Thoracic aorta (tissue), 2 donors: ENCODE data around the gene PRMT7. TPM values are rescaled to one million over a fixed set of nuclear protein-coding genes. Genes with fewer than 3 reads are reported as not detected.

Source experiments
- ATAC-seq: fragments of 150-250 bp; one replicate; pipeline ENCODE4 v1.8.0; 2017; ENCODE audit warnings: low read depth; ENCODE audit not compliant: insufficient number of reproducible peaks, low FRiP score
- DNase-seq: peaks from one replicate; pipeline ENCODE4 v3.0.0-alpha.2; 2020; ENCODE audit warnings: low spot score
- H3K27ac ChIP-seq, 2 donors: fragments of 200-600 bp; sonication (generic); 1 replicate in 1 of 2; 2 replicates in 1 of 2; pipeline ENCODE4 v1.5.1; 2016; ENCODE audit warnings: mild to moderate bottlenecking in 2 of 2, moderate library complexity in 2 of 2
- H3K27me3 ChIP-seq: fragments of 200-600 bp; sonication (generic); replicated peaks from 2 replicates; pipeline ENCODE4 v1.6.0; 2016; ENCODE audit warnings: mild to moderate bottlenecking; ENCODE audit not compliant: insufficient read depth
- H3K36me3 ChIP-seq: fragments of 200-600 bp; sonication (generic); one replicate; pipeline ENCODE4 v1.5.1; 2016
- H3K4me1 ChIP-seq, 2 donors: fragments of 200-600 bp; sonication (generic); 1 replicate in 1 of 2; 2 replicates in 1 of 2; pipeline versions ENCODE4 v1.5.1 to v1.6.0; 2016; ENCODE audit warnings: low read depth in 2 of 2, mild to moderate bottlenecking in 1 of 2; ENCODE audit not compliant: control insufficient read depth in 1 of 2
- H3K4me3 ChIP-seq: fragments of 200-600 bp; sonication (generic); 2 replicates; pipeline ENCODE4 v1.5.1; 2016; ENCODE audit warnings: mild to moderate bottlenecking
- H3K9me3 ChIP-seq: fragments of 200-600 bp; sonication (generic); 2 replicates; pipeline ENCODE4 v1.5.1; 2016
- total RNA-seq, 2 donors: library from RNA; depleted of rRNA; stranded (reverse); fragments of >200 nt; gene quantifications; one replicate each; pipeline versions ENCODE4 v1.1.0 to v1.2.3, GENCODE V29; 2016
- TF ChIP-seq, protein P1 (sequence below): fragments of 200-600 bp; sonication (generic); IDR thresholded peaks from one replicate; pipeline ENCODE4 v1.5.1; 2019; ENCODE audit warnings: antibody characterized with exemption

PRMT7 gene
- total RNA-seq, 2 donors from 2014 or later = 46.6 to 74.2 TPM

DNA sequence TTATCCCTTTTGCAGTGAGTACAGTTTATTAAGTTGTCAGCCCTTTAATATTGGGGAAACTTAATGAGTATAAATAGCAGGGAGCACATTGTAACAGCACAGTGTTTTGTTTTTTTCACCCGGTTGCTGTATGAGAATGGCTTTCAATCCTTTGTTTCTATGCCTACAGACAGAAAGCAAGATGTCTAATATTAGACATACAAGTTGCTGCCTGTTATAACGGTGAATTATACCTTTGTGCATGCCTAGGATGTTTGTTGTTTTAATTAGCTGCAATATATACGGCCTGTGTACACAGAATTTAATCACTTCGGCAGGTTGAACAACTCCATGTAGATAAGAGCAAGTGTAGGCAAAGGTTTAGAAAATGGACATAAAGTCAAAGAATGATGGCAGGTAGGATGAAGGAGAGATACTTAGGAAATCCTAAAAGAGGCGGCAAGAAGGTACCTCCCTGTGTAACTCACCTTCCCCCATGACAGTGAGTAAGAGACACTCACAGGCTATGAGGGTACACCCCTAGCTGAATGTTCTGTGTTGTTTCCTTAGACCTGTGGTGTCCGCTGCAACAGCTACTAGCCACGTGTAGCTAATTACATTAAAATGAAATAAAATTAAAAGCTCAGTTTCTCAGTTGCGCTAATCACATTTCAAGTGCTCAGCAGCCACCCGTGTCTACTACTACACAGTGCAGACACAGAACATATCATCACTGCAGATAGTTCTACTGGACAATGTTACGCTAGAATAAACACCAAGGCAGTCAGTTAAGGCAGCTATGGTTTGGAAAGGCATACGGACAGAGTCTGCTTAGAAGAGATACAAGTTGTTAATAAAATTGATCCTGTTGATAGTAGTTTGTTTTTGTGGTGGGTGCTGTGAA, 11.0 kb upstream of the PRMT7 start:
- no peaks in the 10 kb centered on the region for H3K27me3 ChIP-seq
- H3K9me3 ChIP-seq = no peaks in the 10 kb centered on the region
- DNase-seq (no peak), ATAC-seq (no peak)
- peaks cover 56% of the 10 kb centered on the region for H3K36me3 ChIP-seq
- TF ChIP-seq, protein P1, sequence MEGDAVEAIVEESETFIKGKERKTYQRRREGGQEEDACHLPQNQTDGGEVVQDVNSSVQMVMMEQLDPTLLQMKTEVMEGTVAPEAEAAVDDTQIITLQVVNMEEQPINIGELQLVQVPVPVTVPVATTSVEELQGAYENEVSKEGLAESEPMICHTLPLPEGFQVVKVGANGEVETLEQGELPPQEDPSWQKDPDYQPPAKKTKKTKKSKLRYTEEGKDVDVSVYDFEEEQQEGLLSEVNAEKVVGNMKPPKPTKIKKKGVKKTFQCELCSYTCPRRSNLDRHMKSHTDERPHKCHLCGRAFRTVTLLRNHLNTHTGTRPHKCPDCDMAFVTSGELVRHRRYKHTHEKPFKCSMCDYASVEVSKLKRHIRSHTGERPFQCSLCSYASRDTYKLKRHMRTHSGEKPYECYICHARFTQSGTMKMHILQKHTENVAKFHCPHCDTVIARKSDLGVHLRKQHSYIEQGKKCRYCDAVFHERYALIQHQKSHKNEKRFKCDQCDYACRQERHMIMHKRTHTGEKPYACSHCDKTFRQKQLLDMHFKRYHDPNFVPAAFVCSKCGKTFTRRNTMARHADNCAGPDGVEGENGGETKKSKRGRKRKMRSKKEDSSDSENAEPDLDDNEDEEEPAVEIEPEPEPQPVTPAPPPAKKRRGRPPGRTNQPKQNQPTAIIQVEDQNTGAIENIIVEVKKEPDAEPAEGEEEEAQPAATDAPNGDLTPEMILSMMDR = no peak
- no peak overlapping the region for H3K4me3 ChIP-seq
- H3K4me1 ChIP-seq = peaks cover 0 to 14% of the 10 kb centered on the region in 2 donors
- H3K27ac ChIP-seq = peak overlapping the region; percentile 28 to 40

DNA sequence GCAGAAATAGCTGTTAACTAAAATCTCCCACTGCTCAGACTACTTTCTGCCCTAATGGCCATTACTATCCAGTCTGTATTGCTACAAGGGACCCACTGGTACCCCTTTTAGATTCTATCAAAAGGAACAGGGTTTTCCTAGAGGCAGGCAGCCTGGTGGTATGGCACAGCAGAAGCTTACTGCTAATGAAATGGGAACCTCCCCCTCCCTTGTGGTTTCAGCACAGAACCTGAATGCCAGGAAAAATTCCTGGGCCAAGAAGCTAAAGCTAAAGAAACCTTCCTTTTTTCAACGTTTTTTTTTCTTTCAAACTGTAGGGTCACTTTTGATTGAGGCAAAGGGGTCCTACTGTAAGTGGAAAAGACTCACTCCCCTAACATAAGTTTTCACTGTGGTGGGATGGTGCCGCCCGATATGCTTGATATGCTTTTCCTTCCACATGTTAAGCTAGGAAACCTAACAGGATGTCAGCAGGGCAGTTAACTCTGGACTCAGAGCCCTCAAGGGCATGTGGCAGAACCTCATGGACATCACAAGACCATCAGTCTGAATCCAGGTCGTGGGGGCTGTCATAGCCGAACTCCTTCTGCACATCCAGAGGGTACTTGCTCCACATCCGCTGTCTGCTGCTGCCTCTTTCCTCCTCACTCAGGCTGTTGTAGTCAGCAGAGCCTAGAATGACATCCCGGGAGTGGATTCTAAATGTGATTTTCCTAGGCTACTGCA, 9.9 kb upstream of the PRMT7 start:
- no peaks in the 10 kb centered on the region for H3K9me3 ChIP-seq
- no peaks in the 10 kb centered on the region for H3K27me3 ChIP-seq
- peaks cover 0 to 14% of the 10 kb centered on the region in 2 donors for H3K4me1 ChIP-seq
- TF ChIP-seq, protein P1 = no peak
- ATAC-seq = no peak
- H3K4me3 ChIP-seq = no peak overlapping the region
- no peak for DNase-seq
- no peak overlapping the region for H3K27ac ChIP-seq
- H3K36me3 ChIP-seq = peaks cover 58% of the 10 kb centered on the region

DNA sequence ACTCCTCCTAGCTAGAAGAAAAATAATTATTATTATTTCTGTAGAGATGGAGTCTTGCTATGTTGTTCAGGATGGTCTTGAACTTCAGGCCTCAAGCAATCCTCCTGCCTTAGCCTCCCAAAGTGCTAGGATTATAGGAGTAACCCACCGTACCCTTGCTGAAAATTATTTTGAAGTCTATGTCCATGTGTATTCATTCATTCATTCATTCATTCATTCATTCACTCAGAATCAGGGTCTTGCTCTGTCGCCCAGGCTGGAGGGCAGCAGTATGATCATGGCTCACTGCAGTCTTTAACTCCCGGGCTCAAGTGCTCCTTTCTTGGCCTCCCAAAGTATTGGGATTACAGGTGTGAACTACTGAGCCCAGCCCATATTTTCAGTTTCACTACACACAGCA, 4.2 kb upstream of the PRMT7 start:
- H3K4me1 ChIP-seq = peaks cover 12 to 21% of the 10 kb centered on the region in 2 donors

DNA sequence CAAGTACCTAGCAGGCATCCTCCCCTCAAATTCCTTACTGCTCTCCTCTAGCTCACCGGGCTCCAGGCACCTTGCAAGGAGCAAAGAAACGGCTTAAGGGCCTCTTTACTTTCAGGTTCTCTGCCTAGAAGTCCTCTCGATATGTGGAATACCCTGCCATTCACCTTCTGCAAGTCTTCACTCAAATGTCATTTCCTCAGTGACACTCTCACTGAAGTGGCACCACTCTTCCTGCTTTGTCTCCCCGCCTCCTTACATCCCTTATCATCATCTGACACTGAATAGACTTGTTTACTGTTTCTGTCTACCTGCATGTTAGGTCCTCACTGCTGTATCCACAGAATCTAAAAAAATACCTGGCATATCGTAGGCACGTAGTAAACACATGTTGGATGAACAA, 1.0 kb upstream of the PRMT7 start:
- Histone ChIP-seq H3K4me3 (peak overlapping the region; percentile 87), H3K9me3 (no peaks in the 10 kb centered on the region), H3K27ac (peak overlapping the region in 1 of 2 donors; percentile 63), H3K4me1 (peaks cover 15 to 28% of the 10 kb centered on the region in 2 donors), H3K36me3 (peaks cover 8% of the 10 kb centered on the region), H3K27me3 (no peaks in the 10 kb centered on the region)
- TF ChIP-seq, protein P1 = no peak
- DNase-seq = no peak
- no peak for ATAC-seq

More for the DNA sequence above, 4.2 kb upstream of the PRMT7 start:
- TF ChIP-seq, protein P1 = no peak
- ATAC-seq = no peak
- H3K27me3 ChIP-seq = no peaks in the 10 kb centered on the region
- H3K4me3 ChIP-seq = no peak overlapping the region
- DNase-seq = no peak
- H3K27ac ChIP-seq = no peak overlapping the region
- H3K36me3 ChIP-seq = peaks cover 22% of the 10 kb centered on the region
- H3K9me3 ChIP-seq = no peaks in the 10 kb centered on the region

DNA sequence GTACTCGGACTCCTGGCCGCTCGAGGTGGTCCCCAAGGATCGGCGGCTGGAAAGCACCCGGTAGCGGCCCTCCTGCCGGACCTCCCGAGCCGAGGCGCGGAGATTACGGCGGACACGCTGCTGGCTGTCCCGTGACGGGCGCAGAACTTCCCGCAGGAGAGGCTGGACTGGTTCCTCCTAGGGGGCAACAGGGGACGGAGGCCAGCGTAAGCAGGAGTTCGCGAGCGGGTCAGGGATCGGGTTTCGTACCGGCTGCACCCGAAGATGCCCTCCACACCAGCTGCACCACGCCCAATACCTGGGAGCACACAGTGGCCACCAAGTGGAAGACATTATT, 414 bp upstream of the PRMT7 start:
- H3K36me3 ChIP-seq = peaks cover 2% of the 10 kb centered on the region
- no peaks in the 10 kb centered on the region for H3K9me3 ChIP-seq
- TF ChIP-seq, protein P1 = no peak
- ATAC-seq (peak; percentile 51), DNase-seq (no peak)
- no peaks in the 10 kb centered on the region for H3K27me3 ChIP-seq
- H3K27ac ChIP-seq = peak overlapping the region; percentile 63 to 71
- H3K4me3 ChIP-seq = peak overlapping the region; percentile 87
- peaks cover 15 to 28% of the 10 kb centered on the region in 2 donors for H3K4me1 ChIP-seq
